GM18511 (cell line): Measurements from ENCODE around the gene THOP1.

Experiments
- ATAC-seq: cut with Tn5 transposase; IDR thresholded peaks from one replicate; pipeline ENCODE4 v1.9.1; 2021; ENCODE audit warnings: mild to moderate bottlenecking, moderate library complexity; ENCODE audit not compliant: unreplicated experiment

Gene THOP1

DNA sequence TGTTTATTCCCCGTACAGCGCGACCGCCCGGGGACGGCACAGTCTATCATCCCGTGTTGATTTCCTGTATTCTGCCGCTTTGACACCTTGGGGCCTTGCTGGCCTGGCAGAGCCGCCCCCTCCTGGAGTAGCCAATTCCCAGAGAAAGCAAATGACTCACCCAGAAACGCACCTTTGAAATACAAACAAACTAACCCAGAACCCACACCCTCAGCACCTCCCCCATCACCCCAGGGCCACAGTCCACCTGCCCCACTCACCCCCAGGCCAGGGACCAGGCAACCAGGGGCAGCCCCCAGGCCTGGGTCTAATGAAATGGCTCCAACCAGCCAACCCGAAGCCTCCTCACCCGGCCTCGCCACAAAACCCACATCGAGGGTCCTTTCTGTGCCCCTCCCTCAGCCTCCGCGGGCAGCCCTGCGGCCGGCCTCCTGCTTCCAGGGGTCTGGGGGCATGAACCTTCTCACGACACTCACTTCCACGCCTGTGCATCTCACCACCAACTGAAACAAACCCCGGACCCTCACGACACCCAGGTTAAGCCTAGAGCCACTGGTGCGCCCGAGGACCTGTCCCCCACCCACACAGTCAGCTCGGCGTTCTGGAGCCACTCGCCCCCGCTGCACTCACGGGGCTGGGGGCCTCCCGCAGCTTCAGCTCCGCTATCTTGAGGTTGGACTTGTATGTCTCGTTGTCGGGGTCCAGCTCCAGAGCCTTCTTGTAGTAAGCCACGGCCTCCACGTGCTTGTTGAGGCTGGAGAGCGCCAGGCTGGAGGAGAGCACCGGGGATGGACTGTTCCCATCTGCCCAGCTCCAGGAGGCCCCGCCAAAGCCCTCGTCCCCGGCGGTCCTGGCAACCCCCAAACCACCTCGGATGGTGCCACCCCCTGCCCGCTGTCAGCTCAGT, 23.2 kb upstream of the THOP1 start:
- ATAC-seq, result no peak

DNA sequence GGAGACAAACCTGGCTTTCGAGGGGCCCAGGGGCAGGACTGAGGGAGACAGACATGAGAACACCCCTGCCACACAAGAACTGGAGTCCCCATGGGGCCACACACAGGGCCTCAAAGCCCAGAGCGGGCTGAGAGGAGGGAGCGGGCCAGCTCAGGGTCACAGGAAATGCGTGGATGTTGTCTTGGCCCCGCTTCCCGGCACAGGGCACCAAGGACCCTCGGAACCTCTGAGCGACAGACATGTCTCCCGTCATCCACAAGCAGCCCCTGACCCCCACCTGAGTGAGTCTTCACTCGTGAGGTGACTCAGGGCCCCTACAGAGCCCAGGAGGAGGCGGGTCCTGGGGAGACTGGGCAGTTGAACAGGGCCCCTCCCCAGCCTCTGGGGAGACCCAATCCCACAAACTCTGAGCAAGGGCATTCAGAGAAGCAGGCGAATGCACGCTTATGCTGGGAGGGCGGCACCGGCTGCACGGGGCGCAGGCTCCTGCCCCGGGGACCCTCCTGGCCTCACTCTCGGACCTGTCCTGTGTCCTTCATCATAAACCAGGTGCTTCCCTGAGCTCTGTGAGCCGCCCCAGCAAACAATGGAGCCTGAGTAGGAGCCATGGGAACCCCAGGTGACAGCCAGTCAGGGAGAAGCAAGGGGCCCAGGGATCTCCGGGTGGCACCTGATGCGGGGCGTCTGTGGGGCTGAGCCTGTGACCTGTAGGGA, 22.4 kb upstream of the THOP1 start:
- ATAC-seq, result no peak

- ATAC-seq, result no peak
Observed at GRCh38 chr19:2763687-2764086, 21.6 kb upstream of the THOP1 start.

DNA sequence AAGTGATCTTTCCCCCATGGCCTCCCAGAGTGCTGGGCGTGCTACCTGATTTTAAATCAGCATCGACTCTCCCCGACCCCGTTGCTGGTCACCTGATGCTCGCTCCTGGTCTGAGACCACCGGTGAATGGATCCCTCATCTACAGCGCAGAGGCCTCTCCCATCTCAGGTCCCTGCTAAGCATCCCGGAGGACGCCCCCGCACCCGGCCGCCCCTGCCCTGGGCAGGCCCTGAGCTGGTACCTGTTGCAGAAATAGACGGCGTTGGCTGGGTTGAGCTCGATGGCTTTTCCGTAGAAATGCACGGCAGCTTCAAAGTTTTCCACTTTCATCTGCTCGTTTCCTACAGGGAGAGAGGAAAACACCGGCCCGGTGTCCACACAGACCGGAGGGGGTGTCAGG, 20.4 kb upstream of the THOP1 start:
- no peak for ATAC-seq

GRCh38 chr19:2765376-2765775, 19.9 kb upstream of the THOP1 start:
- no peak for ATAC-seq

- no peak for ATAC-seq
Observed at GRCh38 chr19:2766594-2767372, 18.5 kb upstream of the THOP1 start.

GRCh38 chr19:2767688-2768087, 17.6 kb upstream of the THOP1 start:
- no peak for ATAC-seq

DNA sequence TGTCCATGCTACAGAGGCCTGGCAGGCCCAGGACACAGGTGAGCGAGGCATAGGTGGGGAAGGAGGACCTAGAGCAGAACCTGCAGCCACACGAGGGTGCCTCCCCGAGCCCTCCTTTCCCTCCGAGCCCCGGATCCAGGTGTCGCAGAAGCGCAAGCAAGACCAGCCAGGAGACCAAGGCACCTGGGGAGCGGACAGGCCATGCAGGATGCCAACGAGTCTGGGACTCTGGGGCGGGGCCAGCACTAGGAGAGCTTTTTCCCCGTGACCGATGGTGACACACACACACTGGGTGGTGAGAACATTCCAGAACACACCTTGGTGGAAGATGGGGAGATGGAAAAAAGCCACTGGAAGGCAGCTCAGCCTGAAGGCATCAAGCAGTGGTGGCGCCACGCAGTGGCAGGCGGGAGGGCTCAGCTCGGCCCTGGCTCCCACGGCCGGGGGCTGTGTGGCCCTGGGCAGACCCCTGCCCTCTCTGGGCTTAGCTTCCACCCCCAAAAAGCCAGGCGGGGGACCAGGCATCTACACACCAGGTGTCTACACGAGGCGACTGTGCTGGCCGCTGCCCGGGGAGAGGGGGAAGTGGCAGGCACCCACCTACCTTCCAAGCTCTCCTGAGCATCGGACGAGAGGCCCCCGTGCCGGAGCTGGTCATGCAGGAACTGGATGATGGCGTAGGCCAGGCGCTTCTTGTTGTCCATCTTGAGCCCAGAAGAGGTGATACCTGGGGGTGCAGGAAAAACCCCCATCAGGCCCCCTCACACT, 16.8 kb upstream of the THOP1 start:
- no peak for ATAC-seq

DNA sequence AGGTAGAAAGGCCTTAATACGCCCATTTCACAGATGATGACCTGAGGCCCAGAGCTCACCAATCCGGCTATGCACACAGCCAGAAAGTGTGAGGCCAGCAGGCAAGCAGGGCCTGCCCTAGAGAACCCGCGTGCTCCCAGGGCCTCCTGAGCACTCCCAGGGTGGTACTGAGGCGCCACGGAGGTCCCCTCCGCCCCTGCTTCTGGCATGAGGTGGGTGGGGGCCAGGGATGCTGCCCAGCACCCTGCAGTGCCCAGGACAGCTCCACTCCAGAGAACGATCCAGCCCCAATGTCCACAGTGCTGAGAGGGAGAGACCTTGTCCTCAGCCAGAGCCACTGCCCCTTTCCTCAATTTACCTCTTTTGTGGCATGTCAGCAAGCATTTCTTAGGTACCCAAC, 16.1 kb upstream of the THOP1 start:
- ATAC-seq, result no peak

DNA sequence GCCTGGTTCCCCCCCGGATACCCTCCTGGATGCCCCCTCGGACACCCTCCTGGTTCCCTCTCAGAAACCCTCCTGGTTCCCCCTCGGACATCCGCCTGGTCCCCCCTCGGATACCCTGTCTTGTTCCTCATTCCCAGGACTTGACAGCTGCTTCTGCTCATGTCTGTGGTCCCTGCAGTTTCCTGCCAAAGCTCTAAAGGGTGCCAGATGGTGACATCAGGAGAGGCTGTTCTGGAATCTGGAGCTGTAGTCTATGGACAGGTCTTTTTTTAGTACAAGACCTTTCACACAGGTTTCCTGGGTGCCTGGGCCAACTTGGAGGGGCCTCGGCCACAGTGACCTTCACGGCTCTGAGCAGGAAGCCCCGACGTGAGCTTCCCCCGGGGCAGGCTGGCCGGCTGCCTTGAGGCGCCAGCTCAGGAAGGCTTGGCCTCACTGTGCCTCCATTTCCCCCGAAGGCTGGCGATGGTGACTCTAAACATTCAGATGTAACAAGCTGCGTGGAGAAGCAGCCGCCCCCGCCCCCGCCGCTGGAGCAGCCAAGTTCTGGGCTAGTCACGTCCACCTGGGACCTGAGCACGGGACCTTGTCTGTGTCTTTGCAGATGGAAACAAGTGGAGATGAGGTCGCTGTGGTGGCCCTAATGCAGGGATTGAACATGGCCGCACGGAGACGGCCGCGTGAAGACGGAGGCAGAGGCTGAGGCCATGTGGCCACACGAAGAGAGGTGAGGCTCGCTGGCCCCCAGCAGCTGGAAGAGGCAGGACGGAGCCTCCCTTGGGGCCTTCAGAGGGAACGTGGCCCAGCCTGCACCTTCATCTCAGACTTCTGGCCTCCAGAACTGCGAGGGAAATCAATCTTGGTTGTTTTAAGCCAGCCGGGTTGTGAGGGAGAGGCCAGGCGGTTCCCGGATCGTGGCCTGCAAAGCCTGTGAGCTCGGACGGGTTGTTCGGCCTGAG, 15.0 kb upstream of the THOP1 start:
- no peak for ATAC-seq

DNA sequence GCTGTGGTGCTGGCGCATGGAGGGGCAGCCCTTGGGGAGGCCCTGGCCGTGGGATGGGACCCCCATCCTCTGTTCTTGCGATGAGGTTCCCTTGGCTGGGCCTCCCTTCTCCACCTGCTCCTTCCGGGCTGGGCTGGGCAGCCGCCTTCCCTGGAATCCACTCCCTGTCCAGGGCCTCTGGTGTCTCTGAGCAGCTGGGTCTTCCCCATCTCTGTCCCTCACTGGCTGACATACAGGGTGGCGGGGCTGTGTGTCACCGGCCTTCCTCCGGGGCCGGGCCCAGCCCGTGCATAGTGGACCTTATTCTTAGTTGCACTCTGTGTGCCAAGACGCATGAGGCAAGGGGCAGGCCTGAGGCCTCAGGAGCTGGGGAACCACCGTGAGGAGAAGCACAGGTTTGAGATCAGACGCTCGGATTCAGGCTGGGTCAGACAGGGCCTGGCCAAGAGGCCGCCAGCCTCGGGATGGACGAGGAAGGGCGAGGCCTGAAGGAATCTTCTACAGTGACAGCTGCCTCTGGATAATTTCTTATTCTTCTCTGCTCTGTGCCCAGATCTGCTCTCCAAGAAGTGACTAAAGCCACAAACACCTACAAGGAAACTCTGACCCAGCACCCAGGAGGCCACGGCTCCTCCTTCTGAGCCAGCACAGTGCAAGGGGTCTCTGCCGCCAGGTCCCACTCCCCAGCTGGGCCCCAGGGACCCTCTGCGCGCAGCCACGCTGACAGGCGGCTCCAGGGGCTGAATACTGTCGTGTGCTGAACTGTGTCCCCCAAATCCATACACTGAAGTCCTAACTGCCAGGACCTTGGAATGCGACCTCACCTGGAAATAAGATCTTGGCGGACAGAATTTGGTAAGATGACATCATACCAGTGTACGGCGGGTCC, 13.3 kb upstream of the THOP1 start:
- ATAC-seq, result no peak

GRCh38 chr19:2774083-2774679, 11.1 kb upstream of the THOP1 start:
- no peak for ATAC-seq

GRCh38 chr19:2774953-2775555, 10.2 kb upstream of the THOP1 start:
- no peak for ATAC-seq

DNA sequence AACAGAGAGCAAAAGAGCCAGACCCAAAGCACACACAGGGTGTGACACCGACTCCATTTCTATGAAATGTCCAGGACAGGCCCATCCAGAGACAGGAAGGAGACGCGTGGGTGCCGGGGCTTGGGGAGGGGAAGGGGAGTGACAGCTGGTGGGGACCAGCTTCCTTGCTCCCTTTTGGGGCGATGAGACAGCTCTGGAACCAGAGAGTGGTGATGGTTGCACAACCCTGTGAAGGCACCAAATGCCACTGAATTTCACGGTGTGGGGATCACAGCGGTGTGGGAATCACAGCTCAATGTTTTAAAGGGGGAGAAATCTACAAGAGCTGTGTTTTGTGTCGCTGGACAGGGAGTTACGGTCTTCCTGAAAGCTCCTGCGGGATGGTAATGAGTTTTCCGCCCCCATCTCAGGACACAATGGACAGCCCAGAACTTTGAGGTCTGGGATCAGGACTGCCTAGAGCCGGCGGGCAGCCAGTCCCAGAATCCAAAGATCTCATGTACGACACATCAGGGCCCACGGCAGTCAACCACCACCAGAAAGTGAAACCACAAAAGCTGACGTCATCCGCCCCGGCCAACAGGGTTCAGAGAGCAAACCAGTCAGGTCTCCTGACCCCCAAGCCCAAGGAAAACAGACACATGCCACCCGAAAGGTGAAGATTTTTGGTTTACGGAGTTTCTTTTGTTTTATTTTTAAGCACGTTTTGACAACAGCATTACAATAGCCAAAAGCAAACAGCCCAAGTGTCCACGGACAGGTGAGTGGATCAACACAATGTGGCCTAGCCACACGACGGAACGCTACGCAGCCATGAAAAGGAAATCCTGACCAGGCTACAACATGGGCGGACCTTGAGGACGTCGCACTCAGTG, 9.5 kb upstream of the THOP1 start:
- no peak for ATAC-seq

- ATAC-seq, result no peak
Observed at GRCh38 chr19:2777952-2778683, 7.2 kb upstream of the THOP1 start.

GRCh38 chr19:2779121-2779740, 6.1 kb upstream of the THOP1 start:
- no peak for ATAC-seq
